Psoas muscle (tissue), 8 donors: ENCODE results near the gene RBM47. TPM values are rescaled to one million over a fixed set of nuclear protein-coding genes. Genes with fewer than 3 reads are reported as not detected.

Experiments used
- ATAC-seq, 4 donors: fragments of 200-7000 bp; cut with Tn5 transposase; one replicate each; pipeline ENCODE4 v1.9.1; 2020; ENCODE audit warnings: moderate library complexity in 3 of 4, mild to moderate bottlenecking in 2 of 4
- DNase-seq, 2 donors: peaks; one replicate each; pipeline ENCODE4 v3.0.0-alpha.2; 2020
- H3K27ac ChIP-seq: fragments of 200-600 bp; one replicate; pipeline ENCODE4 v1.8.0; 2022
- H3K27me3 ChIP-seq, 3 donors: fragments of 200-600 bp in 1 of 3; one replicate each; pipeline versions ENCODE4 v1.6.1 to v1.8.0; 2013 to 2022; ENCODE audit warnings: low read length in 2 of 3, mild to moderate bottlenecking in 2 of 3, moderate library complexity in 1 of 3; ENCODE audit not compliant: insufficient read depth in 3 of 3
- H3K36me3 ChIP-seq, 2 donors: fragments of 200-600 bp in 1 of 2; one replicate each; pipeline versions ENCODE4 v1.6.1 to v1.8.0; 2013 to 2022; ENCODE audit warnings: low read depth in 1 of 2, mild to moderate bottlenecking in 1 of 2, moderate library complexity in 1 of 2; ENCODE audit not compliant: insufficient read depth in 1 of 2
- H3K4me1 ChIP-seq: fragments of 200-600 bp; one replicate; pipeline ENCODE4 v1.8.0; 2022
- H3K4me3 ChIP-seq: fragments of 200-600 bp; one replicate; pipeline ENCODE4 v1.8.0; 2022; ENCODE audit warnings: mild to moderate bottlenecking
- H3K9me3 ChIP-seq: fragments of 200-600 bp; one replicate; pipeline ENCODE4 v1.8.0; 2022
- CTCF ChIP-seq: fragments of 200-600 bp; IDR thresholded peaks from one replicate; pipeline ENCODE4 v1.8.0; 2022; ENCODE audit warnings: antibody characterized with exemption
- WGBS, 3 donors: extraction: QIAGEN DNeasy Blood & Tissue Kit; methylation state at CpG; one replicate each; pipeline versions ENCODE4 v1.1.6 to v1.1.7; 2013; 5-methylcytosine and 5-hydroxymethylcytosine counted together
- intact Hi-C, 2 donors: fragments of 100-400 bp; cut with DNase I; formaldehyde crosslinking; loops; one replicate each; pipeline versions ENCODE4 v1.11.0 to v1.14.2; 2022
- polyA plus RNA-seq, 3 donors: library from polyadenylated mRNA; stranded (reverse); fragments of 200-250 nt; gene quantifications; one replicate each; pipeline ENCODE4 v1.2.3, GENCODE V29; 2013
- total RNA-seq, 4 donors: library from RNA; stranded (reverse); fragmentation: NEBNext Ultra II Directional in 2 of 4; extraction: Animal tissue kit (Norgen Biotek cat#: 25700) in 2 of 4; gene quantifications; one replicate each; pipeline versions ENCODE4 v1.2.1 to v1.2.4, GENCODE V29; 2021 to 2023
- donor health status: healthy with polysubstance abuse.
- donor health status: DM: no; HTN: no; CAD: no; lungs with moderate emphysema.
- donor health status: Bipolar disorder and iron deficiency.
- donor health status: healthy.
- donor health status: DM: yes; HTN: yes; CAD: no.
- donor health status: DM: no; HTN: no; CAD: no.
- donor health status: DM: no; HTN: no; CAD: no.
- donor health status: DM: yes; HTN: yes; CAD: no.

Gene RBM47
- total and polyA plus RNA-seq, 7 donors, result 0.17 to 2.3 (median 1.2) TPM

- H3K4me3 ChIP-seq, result no peak overlapping the region
- no peaks in the 10 kb centered on the region for H3K27me3 ChIP-seq
- no peaks in the 10 kb centered on the region for H3K4me1 ChIP-seq
- intact Hi-C loops, result no loop called here
- WGBS, 3 donors, result 80 to 95% (median 85%) methylated on average over 8 of the region's 8 CpGs
- no peak overlapping the region for H3K27ac ChIP-seq
- no peak for DNase-seq
- ATAC-seq, result no peak
- no peaks in the 10 kb centered on the region for H3K9me3 ChIP-seq
- TF ChIP-seq CTCF, result no peak
- H3K36me3 ChIP-seq, result no peaks in the 10 kb centered on the region
These were observed 39.8 kb upstream of the RBM47 start for GRCh38 chr4:40669504-40669903.

GRCh38 chr4:40665842-40666241, 36.2 kb upstream of the RBM47 start:
- H3K4me3 ChIP-seq, result no peak overlapping the region
- DNase-seq, result no peak
- H3K9me3 ChIP-seq, result no peaks in the 10 kb centered on the region
- no peak for TF ChIP-seq CTCF
- H3K27me3 ChIP-seq, result no peaks in the 10 kb centered on the region
- no peaks in the 10 kb centered on the region for H3K36me3 ChIP-seq
- no peak overlapping the region for H3K27ac ChIP-seq
- no peak for ATAC-seq
- H3K4me1 ChIP-seq, result no peaks in the 10 kb centered on the region
- intact Hi-C loops, result no loop called here

- H3K36me3 ChIP-seq, result no peaks in the 10 kb centered on the region
- WGBS, 3 donors, result 31 to 32% (median 32%) methylated on average over 10 of the region's 10 CpGs
- intact Hi-C loops, result no loop called here
- H3K4me3 ChIP-seq, result no peak overlapping the region
- no peak overlapping the region for H3K27ac ChIP-seq
- H3K4me1 ChIP-seq, result no peaks in the 10 kb centered on the region
- ATAC-seq, result no peak
- no peak for DNase-seq
- TF ChIP-seq CTCF, result no peak
- no peaks in the 10 kb centered on the region for H3K9me3 ChIP-seq
- H3K27me3 ChIP-seq, result no peaks in the 10 kb centered on the region
These were observed 33.4 kb upstream of the RBM47 start for GRCh38 chr4:40662962-40663604.

GRCh38 chr4:40661803-40662202, 32.1 kb upstream of the RBM47 start:
- Histone ChIP-seq H3K27ac (no peak overlapping the region), H3K4me1 (no peaks in the 10 kb centered on the region), H3K9me3 (no peaks in the 10 kb centered on the region), H3K4me3 (no peak overlapping the region), H3K27me3 (no peaks in the 10 kb centered on the region), H3K36me3 (no peaks in the 10 kb centered on the region)
- ATAC-seq (no peak), DNase-seq (no peak)
- TF ChIP-seq CTCF, result no peak
- intact Hi-C loops, result no loop called here
- 76 to 80% (median 78%) methylated on average over 4 of the region's 4 CpGs for WGBS, 3 donors
